Thyroid gland (tissue), 4 donors: ENCODE results near the gene MYMK. TPM values are rescaled to one million over a fixed set of nuclear protein-coding genes. Genes with fewer than 3 reads are reported as not detected.

ENCODE experiments used
- DNase-seq, 2 donors: peaks; one replicate each; pipeline ENCODE4 v3.0.0-alpha.2; 2019
- H3K27ac ChIP-seq, 3 donors: fragments of 200-600 bp; sonication (generic); 1 replicate in 2 of 3; 2 replicates in 1 of 3; pipeline ENCODE4 v1.5.1; 2016 to 2019; ENCODE audit warnings: mild to moderate bottlenecking in 1 of 3, moderate library complexity in 1 of 3
- H3K27me3 ChIP-seq: fragments of 200-600 bp; sonication (generic); one replicate; pipeline ENCODE4 v1.5.1; 2019
- H3K36me3 ChIP-seq, 2 donors: fragments of 200-600 bp; sonication (generic); one replicate each; pipeline ENCODE4 v1.5.1; 2016 to 2019
- H3K4me1 ChIP-seq, 2 donors: fragments of 200-600 bp; sonication (generic); one replicate each; pipeline ENCODE4 v1.5.1; 2017 to 2019
- H3K4me3 ChIP-seq, 3 donors: fragments of 200-600 bp; sonication (generic); replicated peaks in 1 of 3; 1 replicate in 2 of 3; 2 replicates in 1 of 3; pipeline ENCODE4 v1.5.1; 2016; ENCODE audit warnings: mild to moderate bottlenecking in 1 of 3
- H3K9me3 ChIP-seq: fragments of 200-600 bp; sonication (generic); one replicate; pipeline ENCODE4 v1.5.1; 2017
- CTCF ChIP-seq, 6 experiments: fragments of 200-600 bp in 3 of 6; fragments of 450-650 bp in 3 of 6; sonication (generic) in 3 of 6; IDR thresholded peaks; one replicate each; pipeline ENCODE4 v1.5.1; 2016 to 2019; ENCODE audit warnings: antibody characterized with exemption in 6 of 6, mild to moderate bottlenecking in 2 of 6, inconsistent platforms in 1 of 6, moderate library complexity in 1 of 6
- POLR2A ChIP-seq, 2 donors: fragments of 450-650 bp; IDR thresholded peaks; one replicate each; pipeline ENCODE4 v1.6.1; 2017; ENCODE audit warnings: antibody characterized with exemption in 2 of 2, mild to moderate bottlenecking in 2 of 2, moderate library complexity in 1 of 2
- WGBS, 2 donors: methylation state at CpG; one replicate each; pipeline ENCODE4 v1.1.5; 2017; 5-methylcytosine and 5-hydroxymethylcytosine counted together
- intact Hi-C: fragments of 100-400 bp; cut with DNase I; formaldehyde crosslinking; loops from one replicate; pipeline ENCODE4 v1.15.1; 2023
- total RNA-seq, 4 donors: library from RNA; depleted of rRNA; stranded (reverse); fragments of >200 nt; gene quantifications; one replicate each; pipeline ENCODE4 v1.2.3, GENCODE V29; 2016

Gene MYMK
- total RNA-seq, 4 donors from 2014 or later, result not detected

GRCh38 chr9:133487331-133487725 lies 37.4 kb downstream of the MYMK start:
- WGBS, 2 donors, result 92 to 94% methylated on average over 8 of the region's 8 CpGs
- TF ChIP-seq CTCF (IDR thresholded peaks at IDR 0.05), result no peak
- TF ChIP-seq POLR2A (IDR thresholded peaks at IDR 0.05), result no peak
- Histone ChIP-seq H3K27ac (no peak overlapping the region), H3K4me1 (peaks cover 6 to 22% of the 10 kb centered on the region in 2 donors), H3K27me3 (no peaks in the 10 kb centered on the region), H3K36me3 (no peaks in the 10 kb centered on the region), H3K9me3 (no peaks in the 10 kb centered on the region), H3K4me3 (no peak overlapping the region)
- intact Hi-C loops, result loop anchor here (5.0 to 10.0 kb wide), 2 partner anchors 133 to 300 kb away; partner anchors contain the start of genes SURF1 and SURF2
- no peak for DNase-seq

- 59 to 74% methylated on average over 5 to 18 of the region's 25 CpGs for WGBS, 2 donors
- intact Hi-C loops, result loop anchor here (2.0 to 10.0 kb wide), 3 partner anchors 75 to 298 kb away; partner anchors contain the start of genes SURF1 and SURF2
Observed at GRCh38 chr9:133485531-133486260, 39.1 kb downstream of the MYMK start.

GRCh38 chr9:133484671-133485437 lies 39.9 kb downstream of the MYMK start:
- no peak for DNase-seq
- H3K27ac ChIP-seq, result no peak overlapping the region
- no peaks in the 10 kb centered on the region for H3K27me3 ChIP-seq
- H3K4me3 ChIP-seq, result no peak overlapping the region
- intact Hi-C loops, result loop anchor here (2.0 to 10.0 kb wide), 3 partner anchors 74 to 298 kb away; partner anchors contain the start of genes SURF1 and SURF2
- peaks cover 0 to 9% of the 10 kb centered on the region in 2 donors for H3K4me1 ChIP-seq
- 51 to 57% methylated on average over 9 to 17 of the region's 22 CpGs for WGBS, 2 donors
- H3K9me3 ChIP-seq, result no peaks in the 10 kb centered on the region
- no peaks in the 10 kb centered on the region for H3K36me3 ChIP-seq
- TF ChIP-seq POLR2A (IDR thresholded peaks at IDR 0.05), result no peak
- no peak for TF ChIP-seq CTCF (IDR thresholded peaks at IDR 0.05)

More at GRCh38 chr9:133485531-133486260, 39.1 kb downstream of the MYMK start:
- Histone ChIP-seq H3K4me1 (peaks cover 0 to 9% of the 10 kb centered on the region in 2 donors), H3K27ac (no peak overlapping the region), H3K9me3 (no peaks in the 10 kb centered on the region), H3K36me3 (no peaks in the 10 kb centered on the region), H3K27me3 (no peaks in the 10 kb centered on the region), H3K4me3 (no peak overlapping the region)
- DNase-seq, result no peak
- TF ChIP-seq POLR2A (IDR thresholded peaks at IDR 0.05) (no peak), CTCF (IDR thresholded peaks at IDR 0.05) (no peak)

- Histone ChIP-seq H3K27ac (no peak overlapping the region), H3K9me3 (no peaks in the 10 kb centered on the region), H3K27me3 (no peaks in the 10 kb centered on the region), H3K4me3 (no peak overlapping the region), H3K4me1 (peaks cover 5 to 18% of the 10 kb centered on the region in 2 donors), H3K36me3 (no peaks in the 10 kb centered on the region)
- intact Hi-C loops, result loop anchor here (2.0 to 10.0 kb wide), 2 partner anchors 73 to 129 kb away; partner anchors contain the start of genes SURF1 and SURF2
- DNase-seq, result no peak
- TF ChIP-seq POLR2A (IDR thresholded peaks at IDR 0.05) (no peak), CTCF (IDR thresholded peaks at IDR 0.05) (no peak)
- WGBS, 2 donors, result 85 to 86% methylated on average over 9 of the region's 9 CpGs
Observed at GRCh38 chr9:133483611-133484010, 41.1 kb downstream of the MYMK start.
